ENCODE results near the gene AIG1. TPM values are rescaled to one million over a fixed set of nuclear protein-coding genes. Genes with fewer than 3 reads are reported as not detected.

The AIG1 gene
- polyA plus RNA-seq, 1 of the 3 experiments (the other 2 are of a cell fraction), result 36.8 TPM

GRCh38 chr6:143159001-143159400, 98.3 kb downstream of the AIG1 start:
- Histone ChIP-seq H3K79me2 (ENCODE audit: insufficient read depth) (no peaks in the 10 kb centered on the region), H3F3A (replicated peaks; ENCODE audit: insufficient read depth) (no peaks in the 10 kb centered on the region), H3K9ac (no peak overlapping the region), H3K36me3 (replicated peaks in 1 of 2; ENCODE audit: control insufficient read depth in 1 of 2, insufficient read depth in 2 of 2, low read length in 1 of 2) (peaks cover 0 to 3% of the 10 kb centered on the region in 2 experiments), H3K4me3 (ENCODE audit: low read depth in 2 of 2, low read length in 1 of 2) (no peak overlapping the region), H3K4me1 (ENCODE audit: control insufficient read depth in 1 of 2, insufficient read depth in 2 of 2, low read depth in 1 of 2, low read length in 1 of 2) (peaks cover 0 to 2% of the 10 kb centered on the region in 2 experiments; a peak in 2 of 4 replicates), H4K20me1 (ENCODE audit: insufficient read depth) (no peaks in the 10 kb centered on the region), H3K9me2 (no peaks in the 10 kb centered on the region), H3K4me2 (no peak overlapping the region), H3K27ac (ENCODE audit: low read depth in 2 of 2, low read length in 1 of 2) (no peak overlapping the region), H3K9me3 (no peaks in the 10 kb centered on the region), H3K27me3 (ENCODE audit: insufficient read depth) (no peaks in the 10 kb centered on the region), H2AFZ (ENCODE audit: low read depth) (no peak overlapping the region)
- no peak for DNase-seq
- 100% methylated on average over 1 of the region's 1 CpG for WGBS (ENCODE audit: low lambda C conversion rate)
- TF ChIP-seq JUND (IDR thresholded peaks at IDR 0.05) (no peak), MEF2A (IDR thresholded peaks at IDR 0.05; ENCODE audit: borderline replicate concordance, low read depth) (no peak), PBX3 (IDR thresholded peaks at IDR 0.05) (no peak), FOXM1 (IDR thresholded peaks at IDR 0.05; ENCODE audit: low read depth) (no peak), RAD21 (IDR thresholded peaks at IDR 0.05; ENCODE audit: low read length) (no peak), NRF1 (IDR thresholded peaks at IDR 0.05; ENCODE audit: low read depth, low read length) (no peak), RFX5 (IDR thresholded peaks at IDR 0.05; ENCODE audit: low read length) (no peak), ZBTB33 (IDR thresholded peaks at IDR 0.05; ENCODE audit: borderline replicate concordance, low read depth) (no peak), USF2 (IDR thresholded peaks at IDR 0.05; ENCODE audit: borderline replicate concordance, low read depth, low read length) (no peak), TAF1 (IDR thresholded peaks at IDR 0.05; ENCODE audit: borderline replicate concordance, low read depth, low read length) (no peak), REST (IDR thresholded peaks at IDR 0.05; ENCODE audit: low read depth, low read length) (no peak), MXI1 (IDR thresholded peaks at IDR 0.05; ENCODE audit: low read depth, low read length) (no peak), GATA2 (CRISPR knock-in tag; IDR thresholded peaks at IDR 0.05) (no peak), GABPA (IDR thresholded peaks at IDR 0.05; ENCODE audit: low read depth) (no peak), YY1 (IDR thresholded peaks at IDR 0.05; ENCODE audit: low read depth) (no peak), EZH2phosphoT487 (IDR thresholded peaks at IDR 0.05; ENCODE audit: borderline replicate concordance, low read depth) (no peak), EP300 (IDR thresholded peaks at IDR 0.05; ENCODE audit: borderline replicate concordance in 1 of 2, low read depth in 1 of 2, low read length in 1 of 2) (no peak), FOSL2 (IDR thresholded peaks at IDR 0.05; ENCODE audit: borderline replicate concordance, low read depth) (no peak)
- CTCF ChIA-PET, result interaction anchor here (1.2 kb wide), 1 partner anchor 23 kb away, joined by 4 read pairs; no protein-coding TSS in a partner anchor
- POLR2A ChIA-PET, result no interaction called here
